Heart left ventricle (tissue), 16 donors: ENCODE results near the gene STOML1. TPM values are rescaled to one million over a fixed set of nuclear protein-coding genes. Genes with fewer than 3 reads are reported as not detected.
A peak's percentile ranks its signal among the peaks of the same experiment; 100 is the strongest.

Experiments used
- ATAC-seq, 4 donors: fragments of 200-7000 bp; cut with Tn5 transposase; one replicate each; pipeline ENCODE4 v1.9.1; 2020 to 2022; ENCODE audit warnings: moderate library complexity in 4 of 4, mild to moderate bottlenecking in 3 of 4, moderate number of reproducible peaks in 1 of 4
- DNase-seq, 5 donors: peaks; one replicate each; pipeline ENCODE4 v3.0.0-alpha.2; 2020
- H3K27ac ChIP-seq, 12 donors: fragments of 200-600 bp; sonication (generic) in 4 of 12; one replicate each; pipeline versions ENCODE4 v1.5.0 to v1.8.0; 2016 to 2022; ENCODE audit warnings: mild to moderate bottlenecking in 2 of 12
- H3K27me3 ChIP-seq, 9 donors: fragments of 200-600 bp; sonication (generic) in 2 of 9; one replicate each; pipeline versions ENCODE4 v1.5.1 to v1.8.0; 2016 to 2022; ENCODE audit warnings: mild to moderate bottlenecking in 3 of 9
- H3K36me3 ChIP-seq, 9 donors: fragments of 200-600 bp; sonication (generic) in 2 of 9; one replicate each; pipeline versions ENCODE4 v1.5.0 to v1.8.0; 2018 to 2022; ENCODE audit warnings: mild to moderate bottlenecking in 2 of 9
- H3K4me1 ChIP-seq, 12 donors: fragments of 200-600 bp; sonication (generic) in 4 of 12; one replicate each; pipeline versions ENCODE4 v1.5.0 to v1.8.0; 2016 to 2022; ENCODE audit warnings: mild to moderate bottlenecking in 3 of 12
- H3K4me3 ChIP-seq, 12 donors: fragments of 200-600 bp; sonication (generic) in 4 of 12; one replicate each; pipeline versions ENCODE4 v1.5.0 to v1.8.0; 2017 to 2022; ENCODE audit warnings: mild to moderate bottlenecking in 9 of 12, moderate library complexity in 4 of 12
- H3K9me3 ChIP-seq, 12 donors: fragments of 200-600 bp; sonication (generic) in 4 of 12; one replicate each; pipeline versions ENCODE4 v1.5.0 to v1.8.0; 2016 to 2022; ENCODE audit warnings: mild to moderate bottlenecking in 1 of 12
- POLR2A ChIP-seq, 2 donors: fragments of 450-650 bp; IDR thresholded peaks; one replicate each; pipeline ENCODE4 v1.6.1; 2017; ENCODE audit warnings: antibody characterized with exemption in 2 of 2, mild to moderate bottlenecking in 2 of 2, moderate library complexity in 2 of 2
- WGBS, 4 donors: extraction: QIAGEN DNeasy Blood & Tissue Kit in 2 of 4; methylation state at CpG; one replicate each; pipeline versions ENCODE4 v1.1.5 to v1.1.7; 2013 to 2018; 5-methylcytosine and 5-hydroxymethylcytosine counted together
- intact Hi-C, 10 donors: fragments of 100-400 bp; cut with DNase I; formaldehyde crosslinking; loops; one replicate each; pipeline versions ENCODE4 v1.11.1 to v1.14.2; 2022
- polyA plus RNA-seq, 2 donors: library from polyadenylated mRNA; stranded (reverse); fragments of 200-250 nt; gene quantifications; one replicate each; pipeline ENCODE4 v1.2.3, GENCODE V29; 2013
- total RNA-seq, 9 donors: library from RNA; depleted of rRNA in 2 of 9; stranded (reverse); fragments of >200 nt in 2 of 9; fragmentation: NEBNext Ultra II Directional in 3 of 9; extraction: Animal tissue kit (Norgen Biotek cat#: 25700) in 3 of 9; gene quantifications; one replicate each; pipeline versions ENCODE4 v1.1.0 to v1.2.4, GENCODE V29; 2016 to 2023
- TF ChIP-seq, protein P1 (sequence below), 12 donors: fragments of 200-600 bp; sonication (generic) in 4 of 12; IDR thresholded peaks; one replicate each; pipeline versions ENCODE4 v1.5.0 to v1.8.0; 2018 to 2022; ENCODE audit warnings: antibody characterized with exemption in 12 of 12, mild to moderate bottlenecking in 5 of 12
- donor health status: ischemic (EF 13 %, LVEDD 7.1; RV severe dilation, severe dysfunction).
- donor health status: healthy with polysubstance abuse.
- donor health status: DM: no; HTN: yes; CAD: no.
- donor health status: DM: no; HTN: no; CAD: no.
- donor health status: ischemic (EF 25% LVEDD 6.9; RV normal size, moderate dysfunction).
- donor health status: ischemic (EF 25% LVEDD 5.7; RV mildly dilated, moderate dysfunction).
- donor health status: healthy.
- donor health status: DM: yes; HTN: yes; CAD: no.
- donor health status: ischemic (EF 35%, LVEDD 5.7; RV mildly dilated, moderate dysfunction).
- donor health status: nonischemic (EF 11% LVEDD 7.7; RV severe dilation, severe dysfunction).
- donor health status: DM: yes; HTN: yes; CAD: no.
- donor health status: PGD.
- donor health status: ischemic (EF 29% LVEDD 5.4; RV normal size, mild dysfunction).
- donor health status: nonischemic (EF 23%, LVEDD 6.1; RV moderate dilation, normal function).

The STOML1 gene
- total and polyA plus RNA-seq, 11 donors: 25.0 to 41.1 (median 27.7) TPM

DNA sequence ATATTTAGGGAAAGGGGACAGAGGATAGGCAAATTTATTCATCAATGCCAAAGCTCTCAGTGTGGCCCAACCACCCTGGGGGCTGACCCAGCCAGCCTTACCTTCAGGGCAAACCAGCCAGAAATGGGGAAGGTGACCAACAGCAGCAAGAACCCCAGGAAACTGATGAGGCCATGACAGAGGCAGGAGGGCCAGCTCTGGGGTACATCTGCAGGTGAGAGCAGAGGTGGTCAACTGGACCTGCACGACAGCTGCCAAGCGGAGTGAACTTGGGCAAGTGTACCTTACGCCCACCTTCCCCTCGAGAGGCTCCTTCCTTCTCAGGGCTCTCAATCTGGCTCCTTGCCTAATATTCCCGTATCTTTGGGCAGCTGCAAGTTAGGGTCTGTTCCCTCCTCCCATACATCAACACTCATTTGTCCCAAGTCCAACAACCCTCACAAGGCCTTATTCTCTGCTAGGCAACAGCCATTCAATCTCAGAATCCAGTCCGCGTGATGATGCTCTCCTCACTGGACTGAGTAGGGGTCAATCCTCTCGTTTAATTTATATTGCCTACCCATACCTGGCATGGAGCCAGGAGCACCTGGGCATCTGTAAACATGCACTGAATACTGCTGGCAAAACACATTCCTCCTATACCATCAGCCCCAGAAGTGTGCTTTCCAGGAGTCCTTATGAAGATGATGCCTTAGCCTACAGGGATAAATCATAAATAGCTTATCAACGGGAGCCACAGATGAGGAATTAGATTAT, 1.7 kb downstream of the STOML1 start:
- peaks cover 0 to 23% (median 10%) of the 10 kb centered on the region in 9 donors for H3K36me3 ChIP-seq
- no peaks in the 10 kb centered on the region for H3K27me3 ChIP-seq
- H3K27ac ChIP-seq: peak overlapping the region; percentile 90 to 100 (median 95)
- 65 to 70% (median 69%) methylated on average over 9 of the region's 9 CpGs for WGBS, 4 donors
- no peak for DNase-seq
- peaks cover 24 to 87% (median 79%) of the 10 kb centered on the region in 12 donors for H3K4me1 ChIP-seq
- H3K4me3 ChIP-seq: peak overlapping the region in 9 of 12 donors; percentile 60 to 96 (median 90)
- H3K9me3 ChIP-seq: no peaks in the 10 kb centered on the region
- ATAC-seq: no peak
- TF ChIP-seq, protein P1, sequence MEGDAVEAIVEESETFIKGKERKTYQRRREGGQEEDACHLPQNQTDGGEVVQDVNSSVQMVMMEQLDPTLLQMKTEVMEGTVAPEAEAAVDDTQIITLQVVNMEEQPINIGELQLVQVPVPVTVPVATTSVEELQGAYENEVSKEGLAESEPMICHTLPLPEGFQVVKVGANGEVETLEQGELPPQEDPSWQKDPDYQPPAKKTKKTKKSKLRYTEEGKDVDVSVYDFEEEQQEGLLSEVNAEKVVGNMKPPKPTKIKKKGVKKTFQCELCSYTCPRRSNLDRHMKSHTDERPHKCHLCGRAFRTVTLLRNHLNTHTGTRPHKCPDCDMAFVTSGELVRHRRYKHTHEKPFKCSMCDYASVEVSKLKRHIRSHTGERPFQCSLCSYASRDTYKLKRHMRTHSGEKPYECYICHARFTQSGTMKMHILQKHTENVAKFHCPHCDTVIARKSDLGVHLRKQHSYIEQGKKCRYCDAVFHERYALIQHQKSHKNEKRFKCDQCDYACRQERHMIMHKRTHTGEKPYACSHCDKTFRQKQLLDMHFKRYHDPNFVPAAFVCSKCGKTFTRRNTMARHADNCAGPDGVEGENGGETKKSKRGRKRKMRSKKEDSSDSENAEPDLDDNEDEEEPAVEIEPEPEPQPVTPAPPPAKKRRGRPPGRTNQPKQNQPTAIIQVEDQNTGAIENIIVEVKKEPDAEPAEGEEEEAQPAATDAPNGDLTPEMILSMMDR (IDR thresholded peaks at IDR 0.05): no peak
- TF ChIP-seq POLR2A (IDR thresholded peaks at IDR 0.05): no peak
- intact Hi-C loops: loop anchor here in 1 of 10 donors (5.0 kb wide), 1 partner anchor 52 kb away; no protein-coding TSS in a partner anchor

DNA sequence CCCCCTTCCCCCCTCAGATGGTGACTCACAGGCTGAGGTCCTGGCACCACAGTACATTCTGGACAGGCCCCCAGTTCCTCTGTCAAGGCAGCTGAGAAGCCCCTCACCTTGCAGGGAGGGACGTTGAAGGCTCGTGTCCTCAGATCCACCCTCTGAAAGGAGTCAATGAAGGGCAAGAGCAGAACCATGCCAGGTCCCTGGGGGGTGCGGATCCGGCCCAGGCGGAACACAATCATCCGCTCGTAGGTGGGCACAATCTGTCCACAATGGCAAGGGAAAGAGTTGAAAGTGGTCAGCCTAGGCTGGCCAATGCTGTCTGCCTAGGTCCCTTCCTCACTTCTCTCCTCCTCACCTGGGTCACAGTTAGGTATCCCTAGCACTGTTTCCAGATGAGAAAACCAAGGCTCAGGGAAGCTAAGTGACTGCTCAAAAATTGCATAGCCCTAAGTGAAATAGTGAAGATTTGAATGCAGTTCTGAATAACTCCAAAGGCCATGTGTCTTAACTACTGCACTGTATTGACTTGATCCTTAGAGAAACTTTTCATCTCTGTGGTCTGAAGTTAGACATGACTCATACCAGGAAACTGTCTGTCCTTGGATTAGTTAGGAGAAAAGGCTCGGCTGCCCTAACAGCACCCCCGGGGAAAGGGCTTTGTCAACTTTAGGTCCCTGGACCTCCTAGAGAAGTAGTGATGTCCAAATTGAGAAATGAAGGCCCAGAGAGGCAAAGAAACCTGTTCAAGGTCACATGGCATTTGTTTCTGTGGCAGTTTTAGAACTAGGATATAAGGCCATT, 2.9 kb downstream of the STOML1 start:
- DNase-seq (peak in 1 of 5 donors; percentile 46), ATAC-seq (peak in 1 of 4 donors; percentile 18)
- Histone ChIP-seq H3K27ac (peak overlapping the region; percentile 90 to 100 (median 95)), H3K27me3 (no peaks in the 10 kb centered on the region), H3K4me1 (peaks cover 27 to 97% (median 92%) of the 10 kb centered on the region in 12 donors), H3K36me3 (peaks cover 0 to 33% (median 13%) of the 10 kb centered on the region in 9 donors), H3K4me3 (no peak overlapping the region), H3K9me3 (no peaks in the 10 kb centered on the region)
- no peak for TF ChIP-seq POLR2A (IDR thresholded peaks at IDR 0.05)
- TF ChIP-seq, protein P1 (IDR thresholded peaks at IDR 0.05): no peak
- intact Hi-C loops: no loop called here
- WGBS, 4 donors: 70 to 84% (median 76%) methylated on average over 9 of the region's 9 CpGs

DNA sequence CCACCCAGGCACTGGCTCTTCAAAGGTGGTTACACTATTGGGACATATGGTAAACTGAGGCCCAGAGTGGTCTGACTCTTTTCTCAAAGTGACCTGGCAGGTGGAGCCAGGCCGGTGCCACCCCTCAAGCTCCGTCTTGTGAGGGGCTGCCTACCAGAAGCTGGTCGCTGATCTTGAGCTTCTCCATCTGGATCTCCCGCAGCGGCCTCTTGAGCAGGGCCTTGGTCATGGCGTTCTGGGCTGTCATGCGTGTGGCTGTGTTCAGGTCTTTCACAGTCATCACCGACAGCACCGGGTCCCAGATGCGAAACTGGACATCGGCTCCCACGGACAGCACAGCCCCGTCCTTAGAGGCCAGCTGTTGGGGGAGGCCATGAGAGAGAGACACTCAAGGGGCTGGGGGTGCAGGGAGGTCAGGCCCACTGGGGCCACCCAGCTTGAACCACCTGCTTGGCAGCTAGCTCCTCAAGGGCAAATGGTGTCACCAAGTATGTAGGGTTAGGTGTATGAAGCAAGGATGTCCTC, 3.6 kb downstream of the STOML1 start:
- no peak for TF ChIP-seq POLR2A (IDR thresholded peaks at IDR 0.05)
- TF ChIP-seq, protein P1 (IDR thresholded peaks at IDR 0.05): no peak
- Histone ChIP-seq H3K9me3 (no peaks in the 10 kb centered on the region), H3K27ac (peak overlapping the region; percentile 66 to 100 (median 95)), H3K4me1 (peaks cover 32 to 97% (median 92%) of the 10 kb centered on the region in 12 donors), H3K4me3 (no peak overlapping the region), H3K36me3 (peaks cover 0 to 33% (median 13%) of the 10 kb centered on the region in 9 donors), H3K27me3 (no peaks in the 10 kb centered on the region)
- ATAC-seq (no peak), DNase-seq (no peak)
- intact Hi-C loops: no loop called here
- WGBS, 4 donors: 94 to 97% (median 95%) methylated on average over 8 to 13 of the region's 13 CpGs
